H1 (cell line): Measurements from ENCODE around the gene LCN6. TPM values are rescaled to one million over a fixed set of nuclear protein-coding genes. Genes with fewer than 3 reads are reported as not detected.

Experiments used
- CBX5 ChIP-seq: fragments of 300-800, 300-1000 bp; sonication (generic); IDR thresholded peaks from 2 replicates; pipeline ENCODE4 v1.7.1; 2016; ENCODE audit warnings: antibody characterized with exemption, low read length, low read depth
- SIN3A ChIP-seq, 2 experiments: IDR thresholded peaks in 1 of 2; conservative IDR thresholded peaks in 1 of 2; 2 replicates each; pipeline ENCODE4 v1.6.1; 2011 to 2012; ENCODE audit warnings: low read length in 2 of 2, improper control_type of control experiment in 1 of 2, low read depth in 1 of 2, mild to moderate bottlenecking in 1 of 2
- SIX5 ChIP-seq: IDR thresholded peaks from 2 replicates; pipeline ENCODE4 v1.6.1; 2011; ENCODE audit warnings: mild to moderate bottlenecking, low read depth, low read length
- polyA plus RNA-seq, 7 experiments: library from polyadenylated mRNA; depleted of rRNA in 3 of 7; stranded (reverse) in 5 of 7; unstranded in 2 of 7; fragments of >200 nt in 5 of 7; fragments of 200-250 nt in 2 of 7; gene quantifications; 1 replicate in 5 of 7; 2 replicates in 1 of 7; 4 replicates in 1 of 7; pipeline versions ENCODE4 v1.2.1 to v1.2.3, GENCODE V29; 2011 to 2013; ENCODE audit warnings: missing spikeins in 2 of 7, mixed read lengths in 2 of 7
- total RNA-seq: library from RNA; stranded (reverse); fragmentation: NEBNext Ultra II Directional; extraction: Animal tissue kit (Norgen Biotek cat#: 25700); gene quantifications from 2 replicates; pipeline ENCODE4 v1.2.1, GENCODE V29; 2021

LCN6 gene
- total and polyA plus RNA-seq, 2 of the 8 experiments (the other 6 are each of a cell fraction or from before 2014, with no cell fraction given): not detected

- TF ChIP-seq SIN3A (conservative IDR thresholded peaks at IDR 0.05 in 1 of 2, IDR thresholded peaks at IDR 0.05 in 1 of 2; ENCODE audit: low read depth in 1 of 2, low read length in 2 of 2): no peak
- TF ChIP-seq SIX5: no peak
- TF ChIP-seq CBX5: no peak
Observed at GRCh38 chr9:136753371-136754058, 5.2 kb upstream of the LCN6 start (continued).
